Kidney capillary endothelial cell (primary cell): ENCODE measurements around the gene PTPN1.
"Not testable (repeated sequence)": the region's sequence is repeated elsewhere in the genome, so short reads cannot be mapped to it uniquely, and the experiment has no call there.

ENCODE experiments used
- DNase-seq: peaks from one replicate; pipeline ENCODE4 v3.0.0-alpha.2; 2018; ENCODE audit warnings: low spot score

The PTPN1 gene

DNA sequence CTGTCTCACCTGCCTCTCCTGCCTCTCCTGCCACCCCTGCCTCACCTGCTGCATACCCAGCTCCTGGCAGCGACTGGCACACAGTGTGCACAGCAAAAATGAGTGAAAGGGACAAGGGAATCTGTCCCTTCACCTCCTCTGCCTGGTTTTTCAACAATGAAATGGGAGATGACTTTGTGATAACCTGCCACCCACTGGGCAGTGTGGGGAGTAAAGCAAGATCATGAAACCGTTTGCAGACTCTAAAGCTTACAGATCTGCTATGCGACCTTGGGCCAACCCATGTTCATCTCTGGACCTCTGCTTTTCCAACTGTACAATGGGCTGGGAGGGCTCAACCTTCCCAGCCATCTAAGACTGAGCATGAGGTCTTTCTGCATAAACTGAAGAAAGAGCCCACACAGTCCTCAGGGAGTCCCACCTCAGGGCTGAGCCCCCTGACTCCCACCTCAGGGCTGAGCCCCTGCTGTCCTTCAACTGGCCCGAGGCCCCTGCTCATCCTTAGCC lies 100.1 kb downstream of the PTPN1 start:
- no peak for DNase-seq

DNA sequence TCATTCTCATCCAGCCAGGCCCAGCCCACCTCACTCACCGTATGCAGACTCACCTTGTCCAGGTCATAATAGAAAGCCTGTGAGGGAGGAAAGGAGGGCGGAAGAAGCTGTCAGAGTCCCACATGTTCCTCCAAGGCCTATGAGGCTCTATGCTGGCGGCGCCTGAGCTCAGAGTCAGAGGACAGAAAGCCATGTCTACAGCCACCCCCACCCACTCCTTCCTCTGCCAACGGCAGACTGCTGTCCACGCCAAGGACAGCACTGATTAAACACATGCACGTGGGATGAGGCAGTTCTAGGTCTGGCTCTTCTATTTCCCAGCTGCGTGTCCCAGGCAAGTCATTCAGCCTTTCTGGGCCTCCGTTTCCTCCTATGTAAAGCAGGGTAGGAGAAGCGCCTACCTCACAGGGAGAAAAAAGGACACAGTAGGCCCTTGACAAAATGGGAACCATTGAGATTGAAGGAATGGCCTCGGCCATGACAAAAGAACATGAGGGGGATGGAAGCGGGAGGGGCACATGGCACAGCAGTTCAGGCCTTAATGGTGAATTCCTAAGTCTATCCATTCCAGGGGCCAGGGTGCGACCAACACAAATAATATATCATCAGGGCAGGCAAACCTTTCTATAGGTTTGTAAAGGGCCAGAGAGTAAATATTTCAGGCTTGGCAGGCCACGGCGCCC lies 101.1 kb downstream of the PTPN1 start:
- no peak for DNase-seq

GRCh38 chr20:50613438-50614169 lies 103.4 kb downstream of the PTPN1 start:
- no peak for DNase-seq

DNA sequence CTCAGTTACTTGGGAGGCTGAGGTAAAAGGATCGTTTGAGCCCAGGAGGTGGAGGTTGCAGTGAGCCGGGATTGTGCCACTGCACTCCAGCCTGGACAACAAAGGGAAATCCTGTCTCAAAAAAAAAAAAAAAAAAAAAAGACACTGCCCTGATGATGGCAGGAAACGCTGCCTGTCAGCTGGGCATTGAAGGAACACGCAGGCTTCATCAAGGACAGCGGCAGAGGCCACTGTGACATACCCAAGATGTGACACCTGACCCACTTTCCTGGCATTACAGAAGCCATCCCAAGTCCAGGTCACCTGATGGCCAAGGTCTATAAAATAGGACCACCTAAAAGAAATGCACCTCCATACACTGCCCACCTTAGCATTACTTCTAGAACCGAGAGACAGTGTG lies 105.2 kb downstream of the PTPN1 start:
- DNase-seq, result no peak

- no peak for DNase-seq
Measured at GRCh38 chr20:50617022-50617421, 106.8 kb downstream of the PTPN1 start.

DNA sequence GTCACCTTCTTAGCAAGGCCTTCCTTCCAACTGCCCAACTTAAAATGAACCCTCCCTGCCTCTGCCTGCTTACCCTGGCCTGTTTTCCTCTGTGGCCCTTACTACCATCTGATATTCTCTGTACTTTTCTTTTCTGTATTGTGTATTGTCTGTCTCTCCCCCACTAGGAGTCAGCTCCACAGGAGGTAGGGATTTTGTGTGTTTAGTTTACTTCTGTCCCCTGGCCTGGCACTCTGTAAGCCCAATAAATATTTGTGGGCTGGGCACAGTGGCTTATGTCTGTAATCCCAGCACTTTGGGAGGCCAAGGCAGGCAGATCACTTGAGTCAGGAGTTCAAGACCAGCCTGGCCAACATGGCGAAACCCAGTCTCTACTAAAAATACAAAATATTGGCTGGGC lies 108.4 kb downstream of the PTPN1 start:
- DNase-seq, result no peak

DNA sequence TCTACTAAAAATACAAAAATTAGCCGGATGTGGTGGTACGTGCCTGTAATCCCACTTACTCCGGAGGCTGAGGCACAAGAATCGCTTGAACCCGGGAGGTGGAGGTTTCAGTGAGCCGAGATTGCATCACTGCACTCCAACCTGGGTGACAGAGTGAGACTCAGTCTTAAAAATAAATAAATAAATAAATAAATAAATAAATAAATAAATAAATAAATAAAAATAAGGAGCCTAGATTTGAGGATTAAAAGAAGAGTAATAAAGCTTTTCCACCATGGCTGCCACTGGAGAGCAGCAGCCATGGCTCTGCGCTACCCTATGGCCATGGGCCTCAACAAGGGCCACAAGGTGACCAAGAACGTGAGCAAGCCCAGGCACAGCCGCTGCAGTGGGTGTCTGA lies 110.3 kb downstream of the PTPN1 start:
- DNase-seq, result not testable (repeated sequence)

- no peak for DNase-seq
Measured at GRCh38 chr20:50621068-50621665, 111.0 kb downstream of the PTPN1 start.

- DNase-seq, result no peak
Measured at GRCh38 chr20:50624351-50625016, 114.3 kb downstream of the PTPN1 start.

DNA sequence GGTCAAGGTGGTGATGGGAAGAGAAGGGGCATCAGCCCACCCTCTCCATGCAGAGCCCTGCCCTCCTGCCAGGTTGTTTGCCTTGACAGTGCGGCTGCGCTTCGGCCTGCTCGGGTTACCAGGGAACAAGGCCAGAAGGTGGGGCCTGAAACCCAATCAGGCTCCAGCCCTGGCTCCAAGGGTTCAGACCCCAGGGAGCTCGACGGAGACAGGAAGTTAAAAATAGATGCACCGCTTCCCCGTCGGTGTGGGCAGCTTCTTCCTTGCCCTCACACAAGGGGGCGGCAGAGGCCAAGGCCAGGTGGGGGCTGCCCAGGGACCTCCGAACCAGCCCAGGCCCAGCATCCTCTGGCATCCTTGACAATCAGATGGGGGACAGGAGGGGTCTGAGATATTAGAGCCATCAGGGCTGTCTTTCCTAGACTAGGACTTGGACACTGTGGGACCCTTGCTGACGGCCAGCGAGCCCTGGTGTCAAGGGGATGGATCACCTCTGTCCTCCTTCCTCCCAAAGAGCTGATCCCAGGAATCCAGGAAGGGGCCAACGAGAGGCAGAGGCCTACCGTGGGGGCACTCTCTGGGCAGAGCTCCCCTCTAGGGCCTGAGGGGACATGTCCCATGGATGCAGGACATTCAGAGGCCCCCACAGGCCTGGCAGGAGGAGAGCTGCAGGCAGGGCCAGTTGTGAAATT lies 115.9 kb downstream of the PTPN1 start:
- DNase-seq, result no peak

- no peak for DNase-seq
Measured at GRCh38 chr20:50627747-50628146, 117.6 kb downstream of the PTPN1 start.

- no peak for DNase-seq
Measured at GRCh38 chr20:50628332-50628731, 118.1 kb downstream of the PTPN1 start.

- no peak for DNase-seq
Measured at GRCh38 chr20:50628853-50629669, 118.9 kb downstream of the PTPN1 start.

DNA sequence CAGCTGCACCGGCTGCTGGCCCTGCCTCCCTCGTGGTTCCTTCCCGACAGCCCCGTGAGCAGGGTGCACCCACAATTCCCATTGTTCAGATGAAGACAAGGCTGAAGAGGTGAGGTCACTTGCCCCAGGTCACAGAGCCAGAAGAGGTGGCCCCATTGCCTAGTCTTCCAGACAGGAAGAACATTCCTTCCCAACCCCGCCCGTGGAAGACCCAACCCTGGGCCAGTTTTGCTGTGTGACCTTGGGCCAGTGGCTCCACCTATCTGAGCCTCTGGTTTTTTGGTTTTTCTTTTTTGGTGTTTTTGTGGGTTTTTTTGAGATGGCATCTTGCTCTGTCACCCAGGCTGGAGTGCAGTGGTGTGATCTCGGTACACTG lies 119.5 kb downstream of the PTPN1 start:
- DNase-seq, result no peak

- DNase-seq, result no peak
Measured at GRCh38 chr20:50630578-50631263, 120.5 kb downstream of the PTPN1 start.

- DNase-seq, result no peak
Measured at GRCh38 chr20:50632236-50632635, 122.1 kb downstream of the PTPN1 start.

GRCh38 chr20:50632701-50633100 lies 122.5 kb downstream of the PTPN1 start:
- DNase-seq, result no peak

- no peak for DNase-seq
Measured at GRCh38 chr20:50633361-50633760, 123.2 kb downstream of the PTPN1 start.

- no peak for DNase-seq
Measured at GRCh38 chr20:50634191-50634590, 124.0 kb downstream of the PTPN1 start.
